Type B pancreatic cell (in vitro differentiated cells): ENCODE results near the gene NRXN2. TPM values are rescaled to one million over a fixed set of nuclear protein-coding genes. Genes with fewer than 3 reads are reported as not detected.

Experiments
- DNase-seq: peaks from one replicate; pipeline ENCODE4 v3.0.0; 2021; ENCODE audit warnings: mixed read lengths; ENCODE audit not compliant: unreplicated experiment; ENCODE audit errors: extremely low spot score
- H3K27ac Mint-ChIP-seq: 2 replicates; pipeline ENCODE4 v1.8.0; 2021; ENCODE audit warnings: mild to moderate bottlenecking, mixed read lengths
- H3K27me3 Mint-ChIP-seq: 2 replicates; pipeline ENCODE4 v1.8.0; 2021; ENCODE audit warnings: mixed read lengths
- H3K36me3 Mint-ChIP-seq: 2 replicates; pipeline ENCODE4 v1.8.0; 2021; ENCODE audit warnings: mixed read lengths
- H3K4me1 Mint-ChIP-seq: one replicate; pipeline ENCODE4 v1.8.0; 2021; ENCODE audit warnings: mixed read lengths; ENCODE audit not compliant: unreplicated experiment
- H3K4me3 Mint-ChIP-seq: 2 replicates; pipeline ENCODE4 v1.8.0; 2021; ENCODE audit warnings: mild to moderate bottlenecking, mixed read lengths
- H3K9me3 Mint-ChIP-seq: 2 replicates; pipeline ENCODE4 v1.8.0; 2021; ENCODE audit warnings: mixed read lengths
- total RNA-seq: library from RNA; stranded (reverse); gene quantifications from 2 replicates; pipeline ENCODE4 v1.2.1, GENCODE V29; 2021; ENCODE audit warnings: low replicate concordance
- TF ChIP-seq, protein P1 (sequence below): fragments of 200-600 bp; sonication (generic); conservative IDR thresholded peaks from 2 replicates; pipeline ENCODE4 v1.5.0; 2021; ENCODE audit warnings: antibody characterized with exemption, mild to moderate bottlenecking

NRXN2 gene
- total RNA-seq, 1 donor from 2014 or later: 22.1 TPM

DNA sequence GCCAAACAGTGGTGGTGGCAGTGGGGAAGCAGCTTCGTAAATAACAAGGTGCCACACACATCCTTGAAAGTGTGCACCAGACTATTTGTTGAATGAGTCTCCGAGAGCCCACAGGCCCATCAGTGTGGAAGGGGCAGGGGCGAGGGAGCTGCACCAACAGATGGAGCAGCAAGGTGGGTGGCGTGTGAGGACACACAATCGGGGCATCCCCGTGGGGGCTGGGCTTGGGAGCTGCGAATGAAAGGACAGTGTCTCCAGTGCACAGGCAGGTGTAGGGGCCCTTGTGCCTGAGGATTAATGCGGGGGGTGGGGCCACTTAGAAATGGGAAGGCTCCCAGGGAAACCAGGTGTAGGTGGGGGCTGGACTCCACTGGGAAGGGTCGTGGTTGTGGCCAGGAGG lies 2.8 kb downstream of the NRXN2 start:
- Mint-ChIP-seq H3K9me3 (no peaks in the 10 kb centered on the region), H3K27ac (no peak overlapping the region), H3K27me3 (peaks cover 83% of the 10 kb centered on the region), H3K4me3 (no peak overlapping the region), H3K4me1 (peaks cover 12% of the 10 kb centered on the region), H3K36me3 (no peaks in the 10 kb centered on the region)
- DNase-seq: no peak
- TF ChIP-seq, protein P1, sequence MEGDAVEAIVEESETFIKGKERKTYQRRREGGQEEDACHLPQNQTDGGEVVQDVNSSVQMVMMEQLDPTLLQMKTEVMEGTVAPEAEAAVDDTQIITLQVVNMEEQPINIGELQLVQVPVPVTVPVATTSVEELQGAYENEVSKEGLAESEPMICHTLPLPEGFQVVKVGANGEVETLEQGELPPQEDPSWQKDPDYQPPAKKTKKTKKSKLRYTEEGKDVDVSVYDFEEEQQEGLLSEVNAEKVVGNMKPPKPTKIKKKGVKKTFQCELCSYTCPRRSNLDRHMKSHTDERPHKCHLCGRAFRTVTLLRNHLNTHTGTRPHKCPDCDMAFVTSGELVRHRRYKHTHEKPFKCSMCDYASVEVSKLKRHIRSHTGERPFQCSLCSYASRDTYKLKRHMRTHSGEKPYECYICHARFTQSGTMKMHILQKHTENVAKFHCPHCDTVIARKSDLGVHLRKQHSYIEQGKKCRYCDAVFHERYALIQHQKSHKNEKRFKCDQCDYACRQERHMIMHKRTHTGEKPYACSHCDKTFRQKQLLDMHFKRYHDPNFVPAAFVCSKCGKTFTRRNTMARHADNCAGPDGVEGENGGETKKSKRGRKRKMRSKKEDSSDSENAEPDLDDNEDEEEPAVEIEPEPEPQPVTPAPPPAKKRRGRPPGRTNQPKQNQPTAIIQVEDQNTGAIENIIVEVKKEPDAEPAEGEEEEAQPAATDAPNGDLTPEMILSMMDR: no peak

GRCh38 chr11:64719406-64719805 lies 3.6 kb downstream of the NRXN2 start:
- Mint-ChIP-seq H3K4me3 (no peak overlapping the region), H3K27me3 (peaks cover 87% of the 10 kb centered on the region), H3K9me3 (no peaks in the 10 kb centered on the region), H3K36me3 (no peaks in the 10 kb centered on the region), H3K27ac (no peak overlapping the region), H3K4me1 (peaks cover 8% of the 10 kb centered on the region)
- DNase-seq: no peak
- TF ChIP-seq, protein P1: no peak

- Mint-ChIP-seq H3K27me3 (peaks cover 88% of the 10 kb centered on the region), H3K27ac (no peak overlapping the region), H3K36me3 (no peaks in the 10 kb centered on the region), H3K4me1 (peaks cover 9% of the 10 kb centered on the region), H3K9me3 (no peaks in the 10 kb centered on the region), H3K4me3 (no peak overlapping the region)
- TF ChIP-seq, protein P1: no peak
- DNase-seq: no peak
These were observed 4.2 kb downstream of the NRXN2 start for GRCh38 chr11:64718780-64719124.

GRCh38 chr11:64718084-64718779 lies 4.8 kb downstream of the NRXN2 start:
- H3K27ac Mint-ChIP-seq: no peak overlapping the region
- H3K27me3 Mint-ChIP-seq: peaks cover 89% of the 10 kb centered on the region
- H3K4me1 Mint-ChIP-seq: peaks cover 9% of the 10 kb centered on the region
- TF ChIP-seq, protein P1: no peak
- H3K4me3 Mint-ChIP-seq: no peak overlapping the region
- DNase-seq: no peak
- no peaks in the 10 kb centered on the region for H3K9me3 Mint-ChIP-seq
- H3K36me3 Mint-ChIP-seq: no peaks in the 10 kb centered on the region

DNA sequence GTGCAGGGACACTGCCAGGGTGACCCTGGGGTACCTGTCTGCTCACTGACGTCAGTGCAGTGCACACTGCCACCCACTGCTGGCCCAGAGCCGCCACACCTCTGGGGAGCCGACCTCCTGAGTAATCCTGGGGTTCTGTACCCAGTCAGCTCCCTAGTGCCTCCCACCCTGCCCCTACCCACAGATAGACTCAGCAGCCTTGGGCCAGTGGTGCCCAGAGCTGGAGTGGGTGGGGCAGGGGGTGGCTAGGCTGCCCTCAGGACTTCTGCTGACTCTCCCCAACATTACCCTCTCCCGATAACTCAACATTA lies 5.8 kb downstream of the NRXN2 start:
- no peaks in the 10 kb centered on the region for H3K36me3 Mint-ChIP-seq
- no peak for DNase-seq
- H3K27me3 Mint-ChIP-seq: peaks cover 89% of the 10 kb centered on the region
- H3K4me3 Mint-ChIP-seq: no peak overlapping the region
- peaks cover 9% of the 10 kb centered on the region for H3K4me1 Mint-ChIP-seq
- TF ChIP-seq, protein P1: no peak
- no peaks in the 10 kb centered on the region for H3K9me3 Mint-ChIP-seq
- H3K27ac Mint-ChIP-seq: no peak overlapping the region
